DOHH2 (cell line): Measurements from ENCODE around the gene GPR78.

Experiments
- H3F3A ChIP-seq: fragments of 200-600 bp; sonication (generic), shearing (Covaris generic); 2 replicates; pipeline ENCODE4 v1.6.0; 2016; ENCODE audit warnings: antibody characterized with exemption, mild to moderate bottlenecking; ENCODE audit not compliant: control insufficient read depth, insufficient read depth
- H3K27ac ChIP-seq: fragments of 200-600 bp; sonication (generic); 2 replicates; pipeline ENCODE4 v1.5.1; 2014; ENCODE audit warnings: low read depth, mild to moderate bottlenecking, low read length, moderate library complexity
- H3K27me3 ChIP-seq: fragments of 200-600 bp; sonication (generic); 2 replicates; pipeline ENCODE4 v1.6.1; 2014; ENCODE audit warnings: mild to moderate bottlenecking, low read length, mixed read lengths; ENCODE audit not compliant: control insufficient read depth
- H3K36me3 ChIP-seq: fragments of 200-600 bp; sonication (generic); 2 replicates; pipeline ENCODE4 v1.6.1; 2014; ENCODE audit warnings: mild to moderate bottlenecking, low read length, moderate library complexity, mixed read lengths; ENCODE audit not compliant: control insufficient read depth
- H3K4me1 ChIP-seq: fragments of 200-600 bp; sonication (generic); 2 replicates; pipeline ENCODE4 v1.6.1; 2014; ENCODE audit warnings: mild to moderate bottlenecking, low read length, mixed read lengths; ENCODE audit not compliant: control insufficient read depth
- H3K4me2 ChIP-seq: fragments of 200-600 bp; sonication (generic); 2 replicates; pipeline ENCODE4 v1.6.0; 2014; ENCODE audit warnings: mild to moderate bottlenecking, low read length, moderate library complexity
- H3K4me3 ChIP-seq: fragments of 200-600 bp; sonication (generic); 2 replicates; pipeline ENCODE4 v1.5.1; 2014; ENCODE audit warnings: mild to moderate bottlenecking, low read length, mixed read lengths
- H3K79me2 ChIP-seq: fragments of 200-600 bp; sonication (generic); 2 replicates; pipeline ENCODE4 v1.6.1; 2014; ENCODE audit warnings: mild to moderate bottlenecking, low read length, mixed read lengths; ENCODE audit not compliant: control insufficient read depth
- H3K9me2 ChIP-seq: fragments of 200-600 bp; sonication (generic); replicated peaks from 2 replicates; pipeline ENCODE4 v1.6.1; 2014; ENCODE audit warnings: mild to moderate bottlenecking, low read length, mixed read lengths; ENCODE audit not compliant: control insufficient read depth
- H3K9me3 ChIP-seq: fragments of 200-600 bp; sonication (generic); 2 replicates; pipeline ENCODE4 v1.6.1; 2014; ENCODE audit warnings: antibody characterized with exemption, low read length, mixed read lengths; ENCODE audit not compliant: control insufficient read depth, insufficient read depth
- H4K20me1 ChIP-seq: fragments of 200-600 bp; sonication (generic); 2 replicates; pipeline ENCODE4 v1.6.0; 2014; ENCODE audit warnings: low read depth, mild to moderate bottlenecking, antibody characterized with exemption, low read length, moderate library complexity; ENCODE audit not compliant: control insufficient read depth, insufficient read depth
- EZH2phosphoT487 ChIP-seq: fragments of 200-600 bp; sonication (generic); IDR thresholded peaks from 2 replicates; pipeline ENCODE4 v1.6.1; 2017; ENCODE audit warnings: borderline replicate concordance, mild to moderate bottlenecking, antibody characterized with exemption, low read length, moderate library complexity, mixed read lengths
- TF ChIP-seq, protein P1 (sequence below): fragments of 200-600 bp; sonication (generic); IDR thresholded peaks from one replicate; pipeline ENCODE4 v1.5.1; 2014; ENCODE audit warnings: antibody characterized with exemption, mild to moderate bottlenecking, low read depth, low read length; ENCODE audit not compliant: poor library complexity, severe bottlenecking

GPR78 gene

DNA sequence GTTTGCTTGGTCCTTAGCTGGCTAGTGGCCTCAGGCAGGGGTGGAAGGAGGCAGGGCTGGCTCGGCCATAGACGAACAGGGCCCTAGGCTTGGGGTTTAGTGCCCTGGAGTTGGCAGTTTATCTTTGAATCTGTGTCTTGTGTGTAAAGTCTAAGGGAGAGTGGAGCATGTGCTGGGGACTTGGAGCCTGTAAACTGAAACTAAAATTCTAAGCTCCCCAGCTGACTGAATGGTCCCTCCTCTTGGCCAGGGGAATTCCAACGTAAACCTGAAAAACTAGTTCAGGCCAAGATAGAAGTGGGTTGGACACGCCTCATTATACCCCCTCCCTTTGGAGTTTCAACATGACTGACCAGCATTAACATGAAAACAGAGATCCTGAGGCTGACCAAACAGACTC lies 46.1 kb upstream of the GPR78 start:
- Histone ChIP-seq H4K20me1 (no peaks in the 10 kb centered on the region), H3K9me2 (no peaks in the 10 kb centered on the region), H3K9me3 (peaks cover 4% of the 10 kb centered on the region; the same call in 1 of the 2 replicates), H3K4me1 (no peaks in the 10 kb centered on the region), H3K4me3 (no peak overlapping the region), H3K4me2 (no peak overlapping the region), H3K36me3 (no peaks in the 10 kb centered on the region), H3K79me2 (no peaks in the 10 kb centered on the region), H3F3A (no peaks in the 10 kb centered on the region), H3K27ac (no peak overlapping the region), H3K27me3 (0 out of 2 replicates have a peak, but pooled peaks cover 3% of the 10 kb centered on the region)
- TF ChIP-seq, protein P1, sequence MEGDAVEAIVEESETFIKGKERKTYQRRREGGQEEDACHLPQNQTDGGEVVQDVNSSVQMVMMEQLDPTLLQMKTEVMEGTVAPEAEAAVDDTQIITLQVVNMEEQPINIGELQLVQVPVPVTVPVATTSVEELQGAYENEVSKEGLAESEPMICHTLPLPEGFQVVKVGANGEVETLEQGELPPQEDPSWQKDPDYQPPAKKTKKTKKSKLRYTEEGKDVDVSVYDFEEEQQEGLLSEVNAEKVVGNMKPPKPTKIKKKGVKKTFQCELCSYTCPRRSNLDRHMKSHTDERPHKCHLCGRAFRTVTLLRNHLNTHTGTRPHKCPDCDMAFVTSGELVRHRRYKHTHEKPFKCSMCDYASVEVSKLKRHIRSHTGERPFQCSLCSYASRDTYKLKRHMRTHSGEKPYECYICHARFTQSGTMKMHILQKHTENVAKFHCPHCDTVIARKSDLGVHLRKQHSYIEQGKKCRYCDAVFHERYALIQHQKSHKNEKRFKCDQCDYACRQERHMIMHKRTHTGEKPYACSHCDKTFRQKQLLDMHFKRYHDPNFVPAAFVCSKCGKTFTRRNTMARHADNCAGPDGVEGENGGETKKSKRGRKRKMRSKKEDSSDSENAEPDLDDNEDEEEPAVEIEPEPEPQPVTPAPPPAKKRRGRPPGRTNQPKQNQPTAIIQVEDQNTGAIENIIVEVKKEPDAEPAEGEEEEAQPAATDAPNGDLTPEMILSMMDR, result no peak
- no peak for TF ChIP-seq EZH2phosphoT487

DNA sequence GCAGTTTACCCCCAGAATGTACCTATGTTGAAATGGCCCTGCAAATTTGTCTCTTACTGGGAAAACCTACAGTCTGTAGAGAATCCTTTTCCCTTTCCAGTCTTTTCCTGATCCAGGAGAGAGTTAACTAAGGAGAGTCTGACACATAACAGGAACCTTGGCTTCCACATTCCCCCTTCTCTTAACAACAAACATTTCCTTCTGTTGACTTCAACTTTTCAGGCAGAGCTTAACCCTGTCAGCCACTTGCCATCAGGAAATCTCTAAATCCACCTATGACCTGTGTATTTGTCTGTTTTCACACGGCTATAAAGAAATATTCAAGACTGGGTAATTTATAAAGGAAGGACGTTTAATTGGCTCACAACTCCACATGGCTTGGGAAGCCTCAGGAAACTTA lies 45.6 kb upstream of the GPR78 start:
- no peaks in the 10 kb centered on the region for H3K79me2 ChIP-seq
- no peak overlapping the region for H3K4me2 ChIP-seq
- no peaks in the 10 kb centered on the region for H3K36me3 ChIP-seq
- no peak overlapping the region for H3K27ac ChIP-seq
- H3F3A ChIP-seq, result no peaks in the 10 kb centered on the region
- H3K27me3 ChIP-seq, result 0 out of 2 replicates have a peak, but pooled peaks cover 3% of the 10 kb centered on the region
- peaks cover 4% of the 10 kb centered on the region; the same call in 1 of the 2 replicates for H3K9me3 ChIP-seq
- no peak overlapping the region for H3K4me3 ChIP-seq
- TF ChIP-seq EZH2phosphoT487, result no peak
- TF ChIP-seq, protein P1, result no peak
- no peaks in the 10 kb centered on the region for H3K9me2 ChIP-seq
- H3K4me1 ChIP-seq, result no peaks in the 10 kb centered on the region
- H4K20me1 ChIP-seq, result no peaks in the 10 kb centered on the region

DNA sequence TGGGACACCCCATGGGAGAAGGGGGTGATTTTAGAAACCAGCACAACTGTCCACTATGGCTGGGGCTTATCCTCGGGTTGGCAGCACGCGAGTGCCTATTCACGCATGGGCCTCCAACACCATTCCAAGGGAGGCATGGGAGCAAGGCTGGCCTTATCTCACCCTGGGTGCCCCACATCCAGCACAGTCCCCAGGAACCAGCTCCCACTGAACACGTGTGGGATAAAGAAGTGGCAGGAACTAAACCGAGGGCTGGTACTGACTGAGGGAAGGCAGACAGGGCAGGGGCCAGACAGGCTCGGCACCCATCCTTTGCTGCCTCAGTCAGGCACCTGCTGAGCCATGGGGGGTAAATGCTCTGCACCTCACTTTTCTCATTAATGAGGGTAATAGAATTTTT lies 43.7 kb upstream of the GPR78 start:
- Histone ChIP-seq H3K4me1 (no peaks in the 10 kb centered on the region), H3K27ac (no peak overlapping the region), H3K4me3 (no peak overlapping the region), H4K20me1 (no peaks in the 10 kb centered on the region), H3K9me3 (peaks cover 4% of the 10 kb centered on the region; the same call in 1 of the 2 replicates), H3K27me3 (no peaks in the 10 kb centered on the region), H3K36me3 (no peaks in the 10 kb centered on the region), H3K79me2 (no peaks in the 10 kb centered on the region), H3K4me2 (no peak overlapping the region), H3F3A (no peaks in the 10 kb centered on the region), H3K9me2 (no peaks in the 10 kb centered on the region)
- TF ChIP-seq, protein P1, result no peak
- TF ChIP-seq EZH2phosphoT487, result no peak

DNA sequence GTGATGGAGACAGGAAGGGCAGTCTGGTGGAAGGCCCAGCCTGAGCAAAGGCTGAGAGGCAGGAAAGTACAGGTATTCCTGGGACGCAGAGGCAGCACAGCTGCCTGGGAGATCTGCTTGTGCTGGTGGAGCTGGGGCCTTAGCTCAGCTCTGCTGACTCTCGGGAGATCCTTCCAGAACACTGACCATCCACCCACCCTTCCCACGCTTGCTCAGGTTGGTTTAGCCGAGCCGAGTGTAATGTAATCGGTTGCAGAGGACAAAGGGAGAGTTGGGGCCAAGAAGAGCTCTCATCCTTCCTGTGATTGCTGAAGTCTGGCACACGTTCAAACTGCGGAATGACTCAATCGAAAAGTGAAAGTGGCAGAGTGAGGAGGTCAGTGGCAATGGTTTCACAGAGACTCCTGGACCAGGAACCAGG lies 43.1 kb upstream of the GPR78 start:
- Histone ChIP-seq H3K36me3 (no peaks in the 10 kb centered on the region), H3K4me3 (no peak overlapping the region), H3K4me2 (no peak overlapping the region)

More for the DNA sequence above, 43.1 kb upstream of the GPR78 start:
- H3K9me2 ChIP-seq, result no peaks in the 10 kb centered on the region
- H3K27me3 ChIP-seq, result no peaks in the 10 kb centered on the region
- no peaks in the 10 kb centered on the region for H4K20me1 ChIP-seq
- no peaks in the 10 kb centered on the region for H3F3A ChIP-seq
- no peak overlapping the region for H3K27ac ChIP-seq
- H3K4me1 ChIP-seq, result no peaks in the 10 kb centered on the region
- H3K79me2 ChIP-seq, result no peaks in the 10 kb centered on the region
- TF ChIP-seq EZH2phosphoT487, result no peak
- TF ChIP-seq, protein P1, result no peak
- peaks cover 4% of the 10 kb centered on the region; the same call in 1 of the 2 replicates for H3K9me3 ChIP-seq
